GM21528 (cell line): ENCODE measurements around the gene ZBED3.

Experiments used
- ATAC-seq: cut with Tn5 transposase; IDR thresholded peaks from one replicate; pipeline ENCODE4 v1.9.1; 2021; ENCODE audit warnings: mild to moderate bottlenecking, moderate library complexity; ENCODE audit not compliant: unreplicated experiment, low FRiP score

The ZBED3 gene

GRCh38 chr5:77022511-77023417 is 64.3 kb downstream of the ZBED3 start:
- ATAC-seq = no peak
